ENCODE results near the gene SRPX.

DNA sequence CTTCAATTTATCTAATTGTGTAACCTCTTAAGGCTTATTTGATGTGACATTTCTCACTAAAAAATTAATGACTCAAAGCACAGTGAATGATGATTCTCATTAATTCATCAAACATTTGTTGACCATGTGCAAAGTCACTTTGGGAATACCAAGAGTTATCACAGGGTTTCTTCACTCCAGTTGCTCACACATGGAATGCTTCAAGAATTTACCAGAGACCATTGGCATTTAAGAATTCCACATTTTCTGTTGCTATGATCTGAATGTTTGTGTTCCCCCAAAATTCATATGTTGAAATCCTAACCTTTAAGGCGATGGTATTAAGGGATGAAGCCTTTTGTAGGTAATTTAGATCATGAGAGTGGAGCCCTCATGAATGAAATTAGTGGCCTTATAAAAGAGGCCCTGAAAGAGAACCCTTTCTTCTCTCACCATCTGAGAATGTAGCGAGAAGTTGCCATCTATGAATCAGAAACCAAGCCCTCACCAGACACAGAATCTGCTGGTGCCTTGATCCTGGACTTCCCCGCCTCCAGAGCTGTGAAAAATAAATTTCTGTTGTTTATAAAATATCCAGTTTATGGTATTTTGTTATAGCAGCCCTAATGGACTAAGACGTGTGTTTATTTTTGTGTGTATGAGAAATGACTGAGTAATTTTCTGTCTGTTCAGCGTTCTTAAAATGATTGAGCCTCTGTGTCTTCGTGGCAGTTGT lies 16.4 kb upstream of the SRPX start:
- TF ChIP-seq, protein P1, sequence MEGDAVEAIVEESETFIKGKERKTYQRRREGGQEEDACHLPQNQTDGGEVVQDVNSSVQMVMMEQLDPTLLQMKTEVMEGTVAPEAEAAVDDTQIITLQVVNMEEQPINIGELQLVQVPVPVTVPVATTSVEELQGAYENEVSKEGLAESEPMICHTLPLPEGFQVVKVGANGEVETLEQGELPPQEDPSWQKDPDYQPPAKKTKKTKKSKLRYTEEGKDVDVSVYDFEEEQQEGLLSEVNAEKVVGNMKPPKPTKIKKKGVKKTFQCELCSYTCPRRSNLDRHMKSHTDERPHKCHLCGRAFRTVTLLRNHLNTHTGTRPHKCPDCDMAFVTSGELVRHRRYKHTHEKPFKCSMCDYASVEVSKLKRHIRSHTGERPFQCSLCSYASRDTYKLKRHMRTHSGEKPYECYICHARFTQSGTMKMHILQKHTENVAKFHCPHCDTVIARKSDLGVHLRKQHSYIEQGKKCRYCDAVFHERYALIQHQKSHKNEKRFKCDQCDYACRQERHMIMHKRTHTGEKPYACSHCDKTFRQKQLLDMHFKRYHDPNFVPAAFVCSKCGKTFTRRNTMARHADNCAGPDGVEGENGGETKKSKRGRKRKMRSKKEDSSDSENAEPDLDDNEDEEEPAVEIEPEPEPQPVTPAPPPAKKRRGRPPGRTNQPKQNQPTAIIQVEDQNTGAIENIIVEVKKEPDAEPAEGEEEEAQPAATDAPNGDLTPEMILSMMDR (IDR thresholded peaks at IDR 0.05; ENCODE audit: insufficient read depth, low read depth, low read length): no peak
- TF ChIP-seq EZH2 (IDR thresholded peaks at IDR 0.05; ENCODE audit: insufficient read depth, low read length): no peak

All from astrocyte (in vitro differentiated cells and primary cell).